T-helper 17 cell (primary cell): ENCODE measurements around the gene CAPZA3. TPM values are rescaled to one million over a fixed set of nuclear protein-coding genes. Genes with fewer than 3 reads are reported as not detected.
"Not testable (repeated sequence)": the region's sequence is repeated elsewhere in the genome, so short reads cannot be mapped to it uniquely, and the experiment has no call there.

Source experiments
- ATAC-seq: fragments of 150-1000 bp; cut with Tn5 transposase; 2 replicates; pipeline ENCODE4 v1.10.0; 2021; ENCODE audit warnings: mild to moderate bottlenecking, moderate library complexity
- DNase-seq, 3 donors: peaks; one replicate each; pipeline versions ENCODE4 v3.0.0 to v3.0.0-alpha.2; 2020 to 2021
- H3K9me3 ChIP-seq: one replicate; pipeline ENCODE4 v1.7.0; 2013; ENCODE audit warnings: low read length, mild to moderate bottlenecking; ENCODE audit not compliant: control insufficient read depth, poor library complexity, severe bottlenecking
- H3K27ac Mint-ChIP-seq: one replicate; pipeline ENCODE4 v1.8.0; 2022; ENCODE audit warnings: mild to moderate bottlenecking, moderate library complexity, mixed read lengths
- H3K27me3 Mint-ChIP-seq: one replicate; pipeline ENCODE4 v1.8.0; 2022; ENCODE audit warnings: mixed read lengths
- H3K36me3 Mint-ChIP-seq: one replicate; pipeline ENCODE4 v1.8.0; 2022; ENCODE audit warnings: low read depth, mixed read lengths
- H3K4me1 Mint-ChIP-seq: one replicate; pipeline ENCODE4 v1.8.0; 2022; ENCODE audit warnings: mild to moderate bottlenecking, mixed read lengths
- H3K4me3 Mint-ChIP-seq: one replicate; pipeline ENCODE4 v1.8.0; 2022; ENCODE audit warnings: mild to moderate bottlenecking, moderate library complexity, mixed read lengths
- total RNA-seq, 4 donors: library from RNA in 2 of 4; stranded (reverse) in 2 of 4; gene quantifications; one replicate each; pipeline ENCODE4 v1.2.3 and lab custom pipeline; 2022 to 2026

Gene CAPZA3, protein sequence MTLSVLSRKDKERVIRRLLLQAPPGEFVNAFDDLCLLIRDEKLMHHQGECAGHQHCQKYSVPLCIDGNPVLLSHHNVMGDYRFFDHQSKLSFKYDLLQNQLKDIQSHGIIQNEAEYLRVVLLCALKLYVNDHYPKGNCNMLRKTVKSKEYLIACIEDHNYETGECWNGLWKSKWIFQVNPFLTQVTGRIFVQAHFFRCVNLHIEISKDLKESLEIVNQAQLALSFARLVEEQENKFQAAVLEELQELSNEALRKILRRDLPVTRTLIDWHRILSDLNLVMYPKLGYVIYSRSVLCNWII
- total RNA-seq = not detected
- total RNA-seq (lab: John Stamatoyannopoulos, UW) = 0 reads per million in 2 donors

DNA sequence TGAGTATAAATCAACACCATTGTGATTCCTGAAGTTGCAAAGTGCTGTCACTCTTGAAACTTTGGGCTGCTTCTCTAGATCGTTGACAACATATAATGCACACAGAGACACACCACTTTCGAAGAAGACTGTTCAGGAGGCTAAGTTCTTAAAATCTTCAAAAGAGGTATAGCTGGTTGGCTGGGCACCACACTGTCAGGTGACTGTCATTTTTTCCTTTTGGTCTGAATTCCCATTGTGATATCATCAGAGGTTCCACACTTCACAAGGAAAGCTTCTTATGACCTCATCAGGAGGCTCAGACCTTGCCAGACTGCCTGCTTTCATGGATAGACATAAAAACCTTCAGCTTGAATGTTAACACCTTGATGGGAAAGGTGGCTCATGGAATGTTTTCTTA lies at the start of gene CAPZA3, which contains the start of gene PLCZ1:
TSS of gene CAPZA3 (plus strand) at position 301 of the 400 bp plus-strand sequence. CDS start 150 bp downstream, outside the sequence.
TSS of gene PLCZ1 (minus strand) at position 194 of the 400 bp plus-strand sequence. CDS start 641 bp downstream, outside the sequence.
- no peaks in the 10 kb centered on the region for H3K9me3 ChIP-seq
- H3K27me3 Mint-ChIP-seq = no peaks in the 10 kb centered on the region
- ATAC-seq = no peak
- H3K4me1 Mint-ChIP-seq = no peaks in the 10 kb centered on the region
- no peak within 1 kb of the TSS for H3K4me3 Mint-ChIP-seq
- H3K27ac Mint-ChIP-seq = no peak within 1 kb of the TSS
- no peaks in the 10 kb centered on the region for H3K36me3 Mint-ChIP-seq
- DNase-seq = no peak

DNA sequence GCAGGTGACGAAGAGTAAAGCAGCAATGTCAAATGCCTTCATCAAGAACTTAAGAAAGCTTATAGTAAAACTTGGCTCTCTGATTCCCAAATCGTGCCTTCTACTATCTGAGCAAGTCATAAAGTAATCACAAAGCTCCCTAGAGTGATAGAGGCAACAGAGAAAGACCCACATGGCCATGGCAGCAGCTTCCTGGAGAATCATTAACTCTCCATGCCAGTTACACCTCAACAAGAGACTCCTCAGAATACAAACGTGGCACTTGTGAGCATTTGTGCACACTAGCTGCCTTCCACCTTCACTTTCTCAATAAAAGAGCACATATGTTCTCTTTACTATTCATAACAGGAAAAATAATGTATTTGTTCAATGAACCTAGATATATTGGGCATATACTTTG lies 48.1 kb upstream of the CAPZA3 start:
- H3K27me3 Mint-ChIP-seq = no peaks in the 10 kb centered on the region
- no peak overlapping the region for H3K27ac Mint-ChIP-seq
- H3K36me3 Mint-ChIP-seq = no peaks in the 10 kb centered on the region
- DNase-seq = no peak
- H3K9me3 ChIP-seq = no peaks in the 10 kb centered on the region
- H3K4me1 Mint-ChIP-seq = no peaks in the 10 kb centered on the region
- no peak for ATAC-seq
- no peak overlapping the region for H3K4me3 Mint-ChIP-seq

DNA sequence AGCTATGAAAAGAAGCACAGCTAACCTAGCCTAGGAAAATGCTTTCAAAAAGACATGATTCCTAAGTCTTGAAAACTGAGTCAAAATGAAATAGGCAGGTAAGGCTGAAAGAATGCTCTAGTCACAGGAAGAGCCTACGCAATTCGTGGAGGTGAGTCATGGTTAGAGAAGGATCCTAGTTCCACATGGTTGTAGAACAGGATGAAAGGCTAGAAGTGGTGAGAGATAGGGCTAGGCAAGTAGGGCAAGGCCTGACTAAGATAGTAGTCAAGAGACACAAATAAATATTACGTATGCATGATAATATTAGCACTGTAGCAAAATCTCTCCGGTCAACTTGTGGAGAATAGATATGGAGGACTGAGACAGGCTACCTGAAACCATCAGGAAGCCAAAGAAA lies 47.3 kb upstream of the CAPZA3 start:
- Mint-ChIP-seq H3K4me1 (no peaks in the 10 kb centered on the region), H3K4me3 (no peak overlapping the region), H3K27me3 (no peaks in the 10 kb centered on the region), H3K36me3 (no peaks in the 10 kb centered on the region), H3K27ac (no peak overlapping the region)
- no peak for DNase-seq
- ATAC-seq = no peak
- no peaks in the 10 kb centered on the region for H3K9me3 ChIP-seq

DNA sequence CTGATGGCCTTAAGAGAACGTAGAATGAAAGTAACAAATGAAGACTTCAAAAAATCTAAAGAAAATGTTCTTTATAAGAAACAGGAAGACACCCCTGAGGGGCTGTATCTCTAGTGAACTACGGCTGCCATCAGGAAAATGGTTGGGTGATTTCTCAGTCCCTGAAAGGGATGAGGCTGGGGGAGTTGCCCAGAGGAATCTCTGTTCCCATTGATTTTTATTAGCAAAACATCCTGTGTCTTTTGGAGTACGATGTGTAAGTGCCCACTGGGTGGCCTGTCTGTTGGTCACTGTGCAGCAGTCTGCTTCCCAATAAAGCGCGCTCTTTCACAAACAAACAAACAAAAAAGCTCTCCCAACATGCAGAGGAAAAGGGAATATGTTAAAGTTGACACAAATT lies 43.9 kb upstream of the CAPZA3 start:
- DNase-seq, H3K4me3 Mint-ChIP-seq, H3K27me3 Mint-ChIP-seq, ATAC-seq, H3K36me3 Mint-ChIP-seq, H3K9me3 ChIP-seq, H3K27ac Mint-ChIP-seq, H3K4me1 Mint-ChIP-seq: not testable (repeated sequence)

DNA sequence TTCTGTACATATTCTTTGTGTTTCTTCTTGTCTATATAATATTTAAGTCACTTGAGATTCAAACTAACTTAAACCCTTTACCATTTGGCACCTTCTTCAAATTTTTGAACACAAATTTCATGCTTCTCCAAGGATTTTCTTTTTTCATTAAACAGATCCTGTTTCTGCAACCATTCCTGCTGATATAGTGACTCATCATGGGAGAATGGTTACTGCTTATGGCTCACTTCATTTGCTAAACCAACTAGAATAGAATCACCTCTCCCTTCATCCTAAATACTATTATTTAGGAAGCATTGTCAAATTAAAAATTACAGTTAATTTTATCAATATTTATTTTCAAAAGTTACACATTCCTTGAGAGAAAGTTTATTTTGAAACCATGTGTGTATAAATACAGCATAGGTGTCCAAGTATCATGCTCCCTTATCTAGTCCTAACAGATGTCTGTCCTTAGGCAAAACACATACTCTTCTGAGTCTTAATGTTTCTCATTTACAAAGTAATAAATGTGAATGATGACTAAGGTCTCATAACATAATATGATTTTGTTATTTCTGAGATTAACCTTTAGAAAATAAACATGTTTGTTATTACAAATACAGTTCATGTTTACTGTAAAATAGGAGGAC lies 40.8 kb upstream of the CAPZA3 start:
- H3K4me3 Mint-ChIP-seq = no peak overlapping the region
- DNase-seq (no peak), ATAC-seq (no peak)
- no peaks in the 10 kb centered on the region for H3K36me3 Mint-ChIP-seq
- H3K27me3 Mint-ChIP-seq = no peaks in the 10 kb centered on the region
- no peaks in the 10 kb centered on the region for H3K4me1 Mint-ChIP-seq
- no peaks in the 10 kb centered on the region for H3K9me3 ChIP-seq
- H3K27ac Mint-ChIP-seq = no peak overlapping the region

DNA sequence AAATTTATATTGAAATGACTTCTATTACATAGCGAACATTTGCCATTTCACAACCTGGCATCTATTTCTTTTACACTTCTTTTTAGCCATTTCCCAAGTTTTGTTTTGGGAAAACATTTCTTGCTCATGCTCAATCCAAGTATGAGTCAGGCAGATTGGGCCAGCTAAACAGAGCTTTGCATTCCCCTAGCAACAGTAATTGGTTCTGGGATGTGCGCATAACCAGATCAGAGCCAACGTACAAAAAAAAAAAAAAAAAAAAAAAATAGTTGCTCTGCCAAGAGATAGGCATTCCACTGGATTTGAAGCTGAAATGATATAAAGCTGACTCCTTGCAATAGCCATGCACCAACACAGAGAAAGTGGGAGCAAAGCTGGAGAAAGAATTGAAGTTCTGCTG lies 37.6 kb upstream of the CAPZA3 start:
- no peaks in the 10 kb centered on the region for H3K9me3 ChIP-seq
- no peak for DNase-seq
- H3K4me1 Mint-ChIP-seq = no peaks in the 10 kb centered on the region
- no peaks in the 10 kb centered on the region for H3K27me3 Mint-ChIP-seq
- H3K27ac Mint-ChIP-seq = no peak overlapping the region
- no peak for ATAC-seq
- H3K4me3 Mint-ChIP-seq = no peak overlapping the region
- H3K36me3 Mint-ChIP-seq = no peaks in the 10 kb centered on the region

DNA sequence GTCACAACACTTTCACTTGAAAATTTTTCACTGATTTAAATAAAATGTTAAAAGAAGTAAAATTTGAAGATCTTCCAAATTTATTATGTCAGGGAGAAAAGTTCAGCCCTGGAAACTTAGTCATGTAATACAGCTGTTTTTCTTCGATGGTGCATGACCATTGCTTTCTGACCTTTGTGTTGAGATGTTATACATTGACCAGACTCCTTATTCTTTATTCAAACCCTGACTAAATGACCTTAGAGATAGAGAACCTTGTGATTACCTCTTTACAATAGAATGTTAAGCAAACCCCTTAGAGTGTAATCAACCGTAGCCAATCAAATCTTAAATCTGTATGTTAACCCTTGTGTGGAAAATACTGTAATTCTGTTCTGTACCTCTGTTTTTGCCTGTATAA lies 34.6 kb upstream of the CAPZA3 start:
- ATAC-seq = no peak
- no peaks in the 10 kb centered on the region for H3K27me3 Mint-ChIP-seq
- H3K36me3 Mint-ChIP-seq = no peaks in the 10 kb centered on the region
- no peak overlapping the region for H3K27ac Mint-ChIP-seq
- no peaks in the 10 kb centered on the region for H3K4me1 Mint-ChIP-seq
- no peak for DNase-seq
- no peaks in the 10 kb centered on the region for H3K9me3 ChIP-seq
- no peak overlapping the region for H3K4me3 Mint-ChIP-seq

DNA sequence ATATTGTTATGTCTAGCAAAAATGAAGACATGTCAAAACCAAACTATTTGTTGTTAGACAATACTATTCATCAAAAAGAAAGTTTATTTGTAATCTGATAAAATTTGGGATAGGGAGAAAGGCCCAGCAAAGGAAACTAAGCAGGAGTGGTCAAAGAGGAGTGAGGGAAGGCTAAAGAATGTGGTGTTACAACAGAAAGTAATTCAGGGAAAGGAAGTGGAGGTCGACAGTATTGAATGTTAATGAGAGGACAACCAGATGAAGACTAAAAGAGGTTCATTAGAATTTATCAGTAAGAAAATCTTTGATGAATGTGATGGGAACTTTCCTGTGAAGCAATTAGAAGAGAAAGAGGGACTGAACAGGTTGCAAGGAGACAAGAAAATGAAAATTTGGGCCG lies 34.0 kb upstream of the CAPZA3 start:
- no peaks in the 10 kb centered on the region for H3K36me3 Mint-ChIP-seq
- ATAC-seq (no peak), DNase-seq (no peak)
- H3K4me3 Mint-ChIP-seq = no peak overlapping the region
- no peaks in the 10 kb centered on the region for H3K9me3 ChIP-seq
- H3K27me3 Mint-ChIP-seq = no peaks in the 10 kb centered on the region
- H3K4me1 Mint-ChIP-seq = no peaks in the 10 kb centered on the region
- no peak overlapping the region for H3K27ac Mint-ChIP-seq

DNA sequence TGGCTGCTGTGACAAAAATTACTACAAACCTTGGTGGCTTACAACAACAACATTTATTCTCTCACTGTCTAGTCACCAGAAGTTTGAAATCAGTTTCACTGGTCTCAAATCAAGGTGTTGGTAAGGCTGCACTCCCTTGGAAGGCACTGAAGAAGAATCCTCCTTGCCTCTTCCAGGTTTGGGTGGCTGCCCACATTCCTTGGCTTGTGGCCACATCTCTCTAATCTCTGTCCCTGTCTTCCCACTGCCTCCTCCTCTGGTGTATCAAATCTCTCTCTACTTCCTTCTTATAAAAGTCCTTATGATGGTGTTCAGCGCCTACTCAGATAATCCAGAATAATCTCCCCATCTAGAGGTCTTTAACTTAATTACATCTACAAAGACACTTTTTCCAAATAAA lies 31.1 kb upstream of the CAPZA3 start:
- Mint-ChIP-seq H3K4me3 (no peak overlapping the region), H3K4me1 (no peaks in the 10 kb centered on the region), H3K36me3 (no peaks in the 10 kb centered on the region), H3K27ac (no peak overlapping the region), H3K27me3 (no peaks in the 10 kb centered on the region)
- ATAC-seq = no peak
- DNase-seq = no peak
- no peaks in the 10 kb centered on the region for H3K9me3 ChIP-seq

DNA sequence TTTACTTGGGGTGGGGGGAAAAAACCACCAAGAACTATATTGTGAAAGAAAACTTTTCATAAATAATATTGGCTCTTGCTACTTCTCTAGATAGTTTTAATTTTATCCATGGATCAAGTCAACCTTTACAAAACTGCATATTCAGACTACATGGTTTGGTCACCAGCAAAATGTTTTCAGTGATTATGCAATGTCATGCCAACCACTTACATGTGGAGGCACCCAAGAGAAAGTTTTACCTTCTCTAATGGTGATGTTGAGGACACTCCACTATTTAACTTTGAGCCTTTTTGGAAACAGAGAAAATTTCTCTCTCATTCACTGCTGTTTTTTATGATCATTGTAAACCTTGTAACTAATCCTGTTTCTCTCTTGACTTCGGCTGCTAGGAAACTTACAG lies 21.7 kb upstream of the CAPZA3 start:
- H3K9me3 ChIP-seq = no peaks in the 10 kb centered on the region
- Mint-ChIP-seq H3K27ac (no peak overlapping the region), H3K27me3 (no peaks in the 10 kb centered on the region), H3K4me1 (no peaks in the 10 kb centered on the region), H3K36me3 (no peaks in the 10 kb centered on the region), H3K4me3 (no peak overlapping the region)
- ATAC-seq = no peak
- DNase-seq = no peak

DNA sequence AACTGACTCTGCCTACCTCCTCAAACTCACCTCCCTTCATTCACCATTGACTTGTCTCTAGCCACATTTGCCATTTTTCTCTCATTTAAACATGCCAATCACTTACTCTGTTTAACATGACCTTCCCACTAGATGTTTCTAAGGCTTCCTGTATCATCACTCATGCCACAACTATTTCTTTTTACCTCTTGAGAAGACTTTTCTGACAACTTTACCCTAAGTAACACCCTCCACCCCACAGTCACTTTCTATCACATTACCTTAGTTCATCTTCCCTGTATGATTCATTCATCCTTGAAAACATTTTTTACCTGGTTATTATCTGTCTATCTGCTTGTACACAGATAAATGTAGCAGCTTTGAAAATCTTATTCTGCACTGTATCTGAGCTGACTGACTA lies 19.5 kb upstream of the CAPZA3 start:
- ATAC-seq (no peak), DNase-seq (no peak)
- H3K4me3 Mint-ChIP-seq = no peak overlapping the region

DNA sequence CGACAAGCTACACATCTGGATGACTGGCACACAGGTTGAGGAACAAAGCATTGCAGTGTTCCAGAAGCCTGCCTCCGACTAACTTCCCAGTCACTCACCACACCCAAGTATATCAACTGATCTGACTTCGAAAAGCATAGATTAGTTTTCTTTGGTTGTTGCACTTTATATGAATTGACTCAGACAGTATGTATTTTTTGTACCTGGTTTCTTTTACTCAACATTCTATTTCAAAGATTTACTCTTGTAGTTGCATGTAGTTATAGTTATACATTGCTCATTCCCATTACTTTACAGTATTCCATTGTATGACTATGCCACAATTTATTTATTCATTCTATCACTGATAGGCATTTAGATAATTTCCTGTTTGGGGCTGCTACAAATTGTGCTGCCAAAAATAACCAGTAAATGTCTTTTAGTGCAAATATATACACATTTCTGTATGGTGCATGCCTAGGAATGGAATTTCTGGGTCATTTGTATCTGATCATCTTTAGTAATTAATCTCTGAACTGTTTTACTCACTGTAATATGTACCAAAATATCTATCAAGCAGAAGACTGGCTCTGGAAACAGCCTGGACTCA lies 17.9 kb upstream of the CAPZA3 start:
- H3K4me1 Mint-ChIP-seq = no peaks in the 10 kb centered on the region
- H3K9me3 ChIP-seq = no peaks in the 10 kb centered on the region
- no peak overlapping the region for H3K27ac Mint-ChIP-seq
- H3K27me3 Mint-ChIP-seq = no peaks in the 10 kb centered on the region
- no peak for DNase-seq
- no peak overlapping the region for H3K4me3 Mint-ChIP-seq
- ATAC-seq = no peak
- H3K36me3 Mint-ChIP-seq = no peaks in the 10 kb centered on the region

More for the DNA sequence above, 19.5 kb upstream of the CAPZA3 start:
- H3K4me1 Mint-ChIP-seq = no peaks in the 10 kb centered on the region
- H3K27me3 Mint-ChIP-seq = no peaks in the 10 kb centered on the region
- no peaks in the 10 kb centered on the region for H3K9me3 ChIP-seq
- no peak overlapping the region for H3K27ac Mint-ChIP-seq
- no peaks in the 10 kb centered on the region for H3K36me3 Mint-ChIP-seq

DNA sequence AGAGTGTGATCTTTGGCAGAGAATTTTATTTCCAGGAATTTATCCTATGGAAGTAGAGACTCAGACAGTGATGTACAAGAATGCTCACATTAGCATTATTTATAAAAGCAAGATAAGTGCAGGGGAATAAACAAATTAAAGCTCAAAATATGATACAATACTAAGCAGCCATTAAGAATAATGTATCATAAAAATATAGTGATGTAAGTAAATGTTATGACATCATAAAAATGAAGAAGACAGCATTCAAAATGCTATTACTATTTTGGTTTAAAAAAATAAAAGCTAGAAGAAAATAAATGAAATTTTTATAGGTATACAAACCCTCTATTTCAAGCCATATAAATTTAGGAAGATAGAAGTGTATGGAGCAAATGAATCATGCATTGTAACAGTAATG lies 17.2 kb upstream of the CAPZA3 start:
- DNase-seq = no peak
- no peaks in the 10 kb centered on the region for H3K4me1 Mint-ChIP-seq
- no peaks in the 10 kb centered on the region for H3K9me3 ChIP-seq
- H3K36me3 Mint-ChIP-seq = no peaks in the 10 kb centered on the region
- no peak overlapping the region for H3K4me3 Mint-ChIP-seq
- ATAC-seq = no peak
- no peaks in the 10 kb centered on the region for H3K27me3 Mint-ChIP-seq
- no peak overlapping the region for H3K27ac Mint-ChIP-seq

DNA sequence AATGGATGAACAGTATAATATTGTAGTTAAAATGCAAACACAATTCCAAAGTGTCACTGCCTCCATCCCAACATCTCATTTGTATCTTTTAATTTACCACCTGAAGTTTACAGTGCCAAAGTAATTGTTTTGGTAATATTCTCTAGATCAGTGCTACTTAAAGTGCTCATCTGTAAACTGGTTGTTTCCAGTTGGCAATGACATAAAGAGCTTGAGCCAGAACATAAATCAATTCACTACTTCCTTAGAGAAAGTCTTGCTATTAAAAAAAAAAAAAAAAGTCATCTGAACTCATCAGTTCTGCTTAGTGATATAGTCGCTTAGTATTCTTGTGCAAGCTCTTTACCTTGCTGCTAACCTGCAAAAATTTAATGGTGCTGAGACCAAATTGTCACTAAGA lies 16.5 kb upstream of the CAPZA3 start:
- Mint-ChIP-seq H3K27ac (no peak overlapping the region), H3K36me3 (no peaks in the 10 kb centered on the region), H3K4me1 (no peaks in the 10 kb centered on the region), H3K27me3 (no peaks in the 10 kb centered on the region), H3K4me3 (no peak overlapping the region)
- no peaks in the 10 kb centered on the region for H3K9me3 ChIP-seq
- ATAC-seq (no peak), DNase-seq (no peak)
